ENCODE results near the gene SIX6.

- TF ChIP-seq EZH2 (IDR thresholded peaks at IDR 0.05; ENCODE audit: insufficient read depth, low read length), result no peak
- TF ChIP-seq, protein P1, sequence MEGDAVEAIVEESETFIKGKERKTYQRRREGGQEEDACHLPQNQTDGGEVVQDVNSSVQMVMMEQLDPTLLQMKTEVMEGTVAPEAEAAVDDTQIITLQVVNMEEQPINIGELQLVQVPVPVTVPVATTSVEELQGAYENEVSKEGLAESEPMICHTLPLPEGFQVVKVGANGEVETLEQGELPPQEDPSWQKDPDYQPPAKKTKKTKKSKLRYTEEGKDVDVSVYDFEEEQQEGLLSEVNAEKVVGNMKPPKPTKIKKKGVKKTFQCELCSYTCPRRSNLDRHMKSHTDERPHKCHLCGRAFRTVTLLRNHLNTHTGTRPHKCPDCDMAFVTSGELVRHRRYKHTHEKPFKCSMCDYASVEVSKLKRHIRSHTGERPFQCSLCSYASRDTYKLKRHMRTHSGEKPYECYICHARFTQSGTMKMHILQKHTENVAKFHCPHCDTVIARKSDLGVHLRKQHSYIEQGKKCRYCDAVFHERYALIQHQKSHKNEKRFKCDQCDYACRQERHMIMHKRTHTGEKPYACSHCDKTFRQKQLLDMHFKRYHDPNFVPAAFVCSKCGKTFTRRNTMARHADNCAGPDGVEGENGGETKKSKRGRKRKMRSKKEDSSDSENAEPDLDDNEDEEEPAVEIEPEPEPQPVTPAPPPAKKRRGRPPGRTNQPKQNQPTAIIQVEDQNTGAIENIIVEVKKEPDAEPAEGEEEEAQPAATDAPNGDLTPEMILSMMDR (IDR thresholded peaks at IDR 0.05; ENCODE audit: insufficient read depth, low read depth, low read length), result no peak
Measured at GRCh38 chr14:60488175-60488574, 20.8 kb upstream of the SIX6 start.

All from astrocyte (in vitro differentiated cells and primary cell).